Central memory CD4-positive, alpha-beta T cell (primary cell): ENCODE data around the gene BECN2.
"Not testable (repeated sequence)": the region's sequence is repeated elsewhere in the genome, so short reads cannot be mapped to it uniquely, and the experiment has no call there.

Experiments
- DNase-seq: peaks from one replicate; pipeline ENCODE4 v3.0.0; 2022

The BECN2 gene

DNA sequence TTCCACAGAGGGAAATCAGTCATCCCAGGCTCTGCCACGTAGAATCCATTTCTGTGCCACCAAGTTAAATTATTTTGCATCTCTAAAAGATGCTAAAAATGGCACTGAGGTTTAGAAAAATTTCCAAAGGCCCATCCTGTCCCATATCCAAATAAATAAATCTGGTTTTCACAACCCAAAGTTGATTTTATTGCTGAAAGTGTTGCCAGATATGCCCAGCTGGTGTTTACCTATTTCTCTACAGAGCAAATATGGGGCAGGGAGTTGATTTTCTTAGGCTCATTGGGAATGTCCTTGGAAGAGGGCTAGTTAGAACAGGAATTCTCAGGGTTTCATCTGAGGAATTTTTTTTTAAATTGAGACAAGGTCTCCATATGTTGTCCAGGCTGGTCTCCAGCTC, 22.4 kb downstream of the BECN2 start:
- DNase-seq, result no peak

DNA sequence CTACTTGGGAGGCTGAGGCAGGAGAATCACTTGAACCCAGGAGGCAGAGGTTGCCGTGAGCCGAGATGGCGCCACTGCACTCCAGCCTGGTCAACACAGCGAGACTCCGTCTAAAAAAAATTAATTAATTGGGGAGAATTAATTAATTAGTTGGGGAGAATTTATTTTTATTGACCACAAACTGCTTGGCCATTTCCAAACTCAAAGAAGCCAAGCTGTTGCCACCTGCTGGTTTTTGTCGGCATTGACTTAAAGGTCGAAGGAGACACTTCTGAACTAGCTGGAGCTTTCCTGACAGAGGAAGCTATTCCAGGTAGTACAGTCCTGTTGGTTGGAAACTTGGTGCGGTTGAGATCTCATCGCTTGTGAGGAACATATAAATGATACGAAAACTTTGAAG, 28.2 kb downstream of the BECN2 start:
- DNase-seq, result no peak

DNA sequence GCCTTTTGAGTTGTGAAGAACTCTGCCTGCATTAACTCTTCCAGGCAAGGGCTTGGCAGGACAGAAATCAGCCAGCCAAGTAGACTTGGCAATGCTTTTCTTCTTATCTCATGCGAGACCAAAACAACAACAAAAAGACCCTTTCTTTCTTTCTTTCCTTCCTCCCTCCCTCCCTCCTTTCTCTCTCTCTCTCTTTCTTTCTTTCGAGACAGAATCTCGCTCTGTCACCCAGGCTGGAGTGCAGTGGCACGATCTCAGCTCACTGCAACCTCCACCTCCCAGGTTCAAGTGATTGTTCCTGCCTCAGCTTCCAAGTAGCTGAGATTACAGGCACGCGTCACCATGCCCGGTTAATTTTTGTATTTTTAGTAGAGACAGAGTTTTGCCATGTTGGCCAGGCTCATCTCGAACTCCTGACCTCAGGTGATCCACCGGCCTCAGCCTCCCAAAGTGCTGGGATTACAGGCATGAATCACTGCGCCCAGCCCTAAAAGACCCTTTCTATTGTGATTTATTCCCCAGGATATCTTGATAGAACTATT, 30.9 kb downstream of the BECN2 start:
- DNase-seq, result not testable (repeated sequence)

DNA sequence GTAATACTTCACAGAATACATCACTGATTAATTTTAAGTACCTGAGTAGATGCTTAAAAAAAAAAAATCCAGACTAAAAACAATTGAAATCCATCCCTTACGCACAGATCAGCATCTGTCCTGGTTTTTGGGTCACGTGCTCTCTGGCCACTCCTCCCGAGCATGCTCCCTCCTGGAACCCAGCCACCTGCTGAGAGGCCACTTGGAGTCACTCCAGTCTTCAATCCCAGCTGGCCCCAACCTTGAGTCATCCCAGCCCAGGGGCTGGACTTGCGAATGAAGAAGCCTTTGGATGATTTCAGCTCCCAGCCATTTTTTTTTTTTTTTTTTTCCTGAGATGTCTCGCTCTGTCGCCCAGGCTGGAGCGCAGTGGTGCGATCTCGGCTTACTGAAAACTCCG, 32.5 kb downstream of the BECN2 start:
- no peak for DNase-seq

DNA sequence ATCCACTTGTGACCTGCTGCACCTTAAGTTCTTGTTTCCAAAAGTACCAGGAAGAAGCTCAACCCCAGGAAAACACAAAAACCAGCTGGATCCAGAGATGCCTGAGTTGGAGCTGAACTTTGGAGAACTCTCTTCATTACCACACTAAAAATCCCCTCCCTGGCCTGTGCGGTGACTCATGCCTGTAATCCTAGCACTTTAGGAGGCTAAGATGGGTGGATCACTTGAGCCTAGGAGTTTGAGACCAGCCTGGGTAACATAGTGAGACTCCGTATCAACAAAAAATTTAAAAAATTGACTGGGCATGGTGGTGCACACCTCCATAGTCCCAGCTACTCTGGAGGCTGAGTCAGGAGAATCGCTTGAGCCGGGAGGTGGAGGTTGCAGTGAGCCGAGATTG, 35.2 kb downstream of the BECN2 start:
- DNase-seq, result no peak

DNA sequence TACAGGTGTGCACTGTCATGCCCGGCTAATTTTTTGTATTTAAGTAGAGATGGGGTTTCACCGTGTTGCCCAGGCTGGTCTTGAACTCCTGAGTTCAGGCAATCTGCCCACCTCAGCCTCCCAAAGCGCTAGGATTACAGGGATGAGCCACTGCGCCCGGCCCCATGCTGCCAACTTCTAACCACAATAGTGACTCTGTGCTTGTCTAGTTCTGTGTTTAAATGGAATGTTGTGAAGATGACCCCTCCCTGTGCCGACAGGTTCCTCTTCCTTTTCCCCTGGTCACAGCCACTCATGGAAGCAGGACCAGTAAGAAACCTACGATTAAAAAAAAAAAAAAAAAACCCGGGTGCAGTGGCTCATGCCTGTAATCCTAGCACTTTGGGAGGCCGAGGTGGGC, 36.6 kb downstream of the BECN2 start:
- no peak for DNase-seq

DNA sequence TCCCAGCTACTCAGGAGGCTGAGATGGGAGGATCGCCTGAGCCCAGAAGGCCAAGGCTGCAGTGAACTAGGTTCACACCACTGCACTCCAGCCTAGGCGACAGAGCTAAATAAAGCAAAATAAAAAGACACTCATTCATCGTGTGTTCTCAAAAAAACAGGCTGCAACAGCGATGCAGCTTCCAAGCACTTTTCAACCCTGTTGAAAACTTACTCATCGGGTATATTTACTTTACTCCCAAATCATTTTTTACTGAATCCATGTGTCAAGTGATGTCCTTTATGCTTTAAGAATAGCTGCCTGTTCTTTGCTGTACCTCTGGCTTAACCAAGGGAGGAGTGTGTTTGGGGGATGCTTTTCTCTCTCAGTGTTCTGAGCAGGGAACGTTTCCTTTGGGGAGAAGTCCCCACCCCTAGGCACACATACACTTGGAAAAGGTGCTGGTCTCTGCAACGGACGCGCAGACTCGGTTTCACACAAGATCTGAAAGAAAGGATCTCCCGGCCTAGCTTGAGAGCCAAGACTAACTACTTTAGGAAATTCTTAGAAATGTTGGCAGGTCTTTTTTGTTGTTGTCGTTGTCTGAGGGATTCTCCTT, 39.9 kb downstream of the BECN2 start:
- DNase-seq, result no peak

DNA sequence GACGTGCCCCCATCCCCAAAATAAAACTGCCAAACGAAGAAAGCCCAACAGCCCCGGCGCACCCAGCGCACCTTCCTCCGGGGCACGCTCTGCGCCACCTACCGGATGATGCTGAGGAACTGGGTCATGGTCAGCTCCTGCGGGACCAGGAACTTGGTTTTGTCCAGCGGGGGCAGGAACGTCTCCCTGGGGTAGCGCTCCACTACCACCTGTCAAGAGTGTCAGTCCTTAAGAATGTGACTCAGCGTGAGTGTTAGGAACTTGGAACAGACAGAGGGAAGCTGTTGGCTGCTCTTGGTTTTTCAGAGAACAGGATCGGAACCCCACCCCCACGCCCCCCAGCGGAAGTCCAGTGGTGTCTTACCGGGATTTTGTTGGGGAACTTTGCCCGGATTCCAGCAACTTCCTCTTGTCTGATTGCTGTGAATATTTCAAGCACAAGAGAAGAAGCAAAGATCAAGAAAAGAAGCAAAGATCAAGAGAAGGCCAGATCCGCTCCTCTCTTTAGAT, 40.9 kb downstream of the BECN2 start:
- peak; percentile 20 for DNase-seq

DNA sequence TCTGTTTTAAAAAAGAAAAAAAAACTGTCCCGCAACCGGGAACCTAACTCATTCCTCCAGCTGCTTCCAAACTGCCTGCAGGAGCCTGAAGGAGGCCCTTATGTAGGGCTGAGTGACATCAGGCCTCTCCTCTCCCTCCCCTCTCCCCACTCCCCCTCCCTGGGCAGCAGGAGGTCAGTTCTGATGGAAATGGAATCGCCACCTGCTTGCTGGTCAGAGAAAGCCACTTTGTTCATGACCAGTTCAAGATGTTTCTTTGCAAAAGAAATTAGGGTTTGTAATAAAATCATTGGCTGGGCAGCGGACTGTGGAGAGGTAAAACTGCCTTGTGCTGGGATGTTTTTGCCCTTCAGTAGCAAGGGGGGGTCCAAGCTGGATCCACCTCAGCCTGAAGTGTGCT, 41.5 kb downstream of the BECN2 start, which contains the start of gene MAP1LC3C:
MAP1LC3C (minus strand) TSS at position 73 of the 400 bp plus-strand sequence. CDS start 90 bp downstream, outside the sequence.
- DNase-seq, result no peak

DNA sequence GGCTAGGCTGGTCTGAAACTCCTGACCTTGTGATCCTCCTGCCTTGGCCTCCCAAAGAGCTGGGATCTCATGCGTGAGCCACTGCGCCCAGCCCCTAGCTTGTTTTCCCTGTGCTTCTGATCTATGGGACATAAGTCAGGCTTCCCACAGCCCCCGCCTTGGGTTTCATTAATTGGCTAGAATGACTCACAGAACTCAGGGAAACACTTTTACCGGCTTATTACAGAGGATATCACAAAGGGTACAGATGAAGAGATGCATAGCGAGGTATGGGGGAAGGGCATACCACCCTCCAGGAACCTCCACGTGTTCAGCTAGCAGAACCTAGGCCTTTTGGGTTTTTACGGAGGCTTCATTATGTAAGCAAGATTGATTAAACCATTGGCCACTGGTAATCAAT, 42.9 kb downstream of the BECN2 start:
- no peak for DNase-seq

DNA sequence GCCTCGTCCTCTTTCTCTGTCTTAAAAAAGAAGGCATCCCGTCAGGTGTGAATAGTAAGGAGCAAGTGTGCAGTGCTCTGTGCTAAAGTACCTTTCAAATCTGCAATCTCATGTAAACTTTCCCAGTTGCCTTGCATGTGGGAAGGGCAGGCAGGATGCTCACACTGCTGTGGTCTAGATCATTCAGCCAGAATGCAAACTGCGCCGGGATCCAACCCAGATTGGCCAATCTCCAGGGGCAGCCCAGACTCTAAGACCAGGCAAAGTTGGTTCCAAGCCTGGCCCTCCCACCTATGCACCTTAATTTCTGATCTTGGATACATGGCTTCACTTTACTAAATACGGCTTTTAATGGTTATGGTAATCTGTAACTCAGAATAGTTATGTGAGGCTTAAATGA, 44.5 kb downstream of the BECN2 start:
- no peak for DNase-seq

DNA sequence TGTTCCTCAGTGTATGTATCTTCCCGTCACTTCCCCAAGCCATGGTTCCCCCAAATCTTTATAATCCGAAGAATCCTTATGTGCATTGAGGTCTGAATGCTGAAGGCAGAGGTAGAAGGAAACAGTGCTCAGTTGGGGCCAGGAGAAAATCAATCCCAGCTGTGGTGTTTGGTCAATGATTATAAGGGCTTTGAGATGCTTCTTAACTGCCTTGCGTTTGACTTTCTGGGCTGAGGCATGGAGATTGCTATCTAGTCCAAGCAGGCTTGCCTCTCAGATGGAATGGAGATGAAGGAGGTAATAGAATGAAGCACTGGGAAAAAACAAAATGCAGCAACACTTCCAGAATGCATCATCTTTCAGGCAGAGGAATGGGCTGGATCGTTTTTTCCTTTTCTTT, 44.9 kb downstream of the BECN2 start:
- no peak for DNase-seq

DNA sequence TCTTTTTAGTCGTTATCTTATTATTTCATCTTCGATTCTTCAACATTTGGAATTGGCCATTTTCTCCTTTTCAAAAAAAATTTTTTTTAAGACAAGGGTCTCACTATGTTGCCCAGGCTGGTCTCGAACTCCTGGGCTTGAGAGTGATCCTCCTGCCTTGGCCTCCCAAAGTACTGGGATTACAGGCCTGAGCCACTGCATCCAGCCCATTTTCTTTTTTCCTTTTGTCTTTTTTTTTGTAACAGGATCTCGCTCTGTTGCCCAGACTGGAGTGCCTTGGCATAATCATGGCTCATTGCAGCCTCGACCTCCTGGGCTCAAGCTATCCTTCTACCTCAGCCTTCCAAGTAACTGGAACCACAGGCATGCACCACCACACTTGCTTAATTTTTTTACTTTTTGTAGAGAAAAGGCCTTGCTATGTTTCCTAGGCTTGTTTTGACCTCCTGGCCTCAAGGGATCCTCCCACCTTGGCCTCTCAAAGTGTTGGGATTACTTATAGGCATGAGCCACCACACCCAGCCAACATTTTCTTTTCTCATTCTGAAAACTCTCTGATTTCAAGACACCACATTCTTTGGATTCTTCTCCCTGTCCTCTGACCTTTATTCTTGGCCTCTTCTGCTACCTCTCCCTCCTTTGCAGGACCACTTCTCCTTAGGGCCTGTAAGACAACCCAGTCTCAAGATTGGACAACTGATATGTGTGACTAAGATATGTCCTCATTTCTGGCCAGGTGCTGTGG, 47.4 kb downstream of the BECN2 start:
- no peak for DNase-seq

DNA sequence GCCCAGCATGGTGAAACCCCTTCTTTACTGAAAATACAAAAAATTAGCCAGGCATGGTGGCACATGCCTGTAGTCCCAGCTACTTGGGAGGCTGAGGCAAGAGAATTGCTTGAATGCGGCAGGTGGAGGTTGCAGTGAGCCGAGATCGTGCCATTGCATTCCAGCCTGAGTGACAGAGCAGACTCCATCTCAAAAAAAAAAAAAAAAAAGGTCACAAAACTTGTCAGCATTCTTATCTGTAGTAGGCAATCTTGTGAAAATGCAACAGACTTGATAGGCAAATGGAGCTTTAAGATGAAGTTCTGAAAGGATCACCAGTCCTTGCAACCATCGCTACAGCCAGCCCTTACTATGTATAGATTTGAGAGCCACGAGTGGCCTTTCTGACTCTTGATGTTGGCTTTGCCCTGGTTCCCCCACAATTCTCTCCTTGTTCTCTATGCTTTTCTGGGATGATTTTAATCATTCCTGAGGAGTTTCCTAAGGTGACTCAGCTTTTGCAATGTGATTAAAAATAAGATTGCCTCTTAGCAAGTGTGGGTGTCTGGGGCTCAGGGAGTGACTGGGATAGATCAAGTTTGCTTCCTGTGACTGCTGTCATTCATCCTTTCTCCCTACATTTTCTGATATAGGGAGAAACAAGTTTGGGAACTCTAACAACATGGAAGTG, 48.4 kb downstream of the BECN2 start:
- no peak for DNase-seq

DNA sequence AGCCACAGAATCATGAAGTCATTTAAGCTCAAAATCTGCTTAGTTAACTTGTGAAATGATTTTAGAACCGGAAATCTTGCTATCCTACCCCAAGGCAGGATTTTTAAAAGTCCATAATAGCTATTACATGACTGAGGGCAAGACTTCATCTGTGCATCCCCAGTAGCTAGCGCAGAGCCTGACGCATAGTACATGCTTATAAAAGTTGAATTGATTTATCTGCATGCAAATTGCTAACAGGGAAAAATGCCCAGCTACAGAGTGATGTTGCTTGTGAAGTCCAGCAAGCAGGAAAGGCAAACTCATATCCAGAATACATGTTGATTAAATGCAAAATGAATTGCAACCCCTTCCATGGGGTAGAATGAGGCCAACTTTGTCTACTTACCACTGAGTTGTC, 49.4 kb downstream of the BECN2 start:
- DNase-seq, result no peak
